NCI-H460 (cell line): ENCODE data around the gene PEX26. TPM values are rescaled to one million over a fixed set of nuclear protein-coding genes. Genes with fewer than 3 reads are reported as not detected.
A peak's percentile ranks its signal among the peaks of the same experiment; 100 is the strongest.
"Not testable (repeated sequence)": the region's sequence is repeated elsewhere in the genome, so short reads cannot be mapped to it uniquely, and the experiment has no call there.

Experiments used
- DNase-seq: peaks from one replicate; pipeline ENCODE4 v3.0.0-alpha.2; 2016; ENCODE audit warnings: low read depth; ENCODE audit errors: extremely low read depth
- polyA plus RNA-seq: library from polyadenylated mRNA; depleted of rRNA; stranded (reverse); fragments of >200 nt; gene quantifications from 2 replicates; pipeline ENCODE4 v1.2.3, GENCODE V29; 2014; cell fraction: nucleus; rRNA removed
- total RNA-seq: library from RNA; depleted of rRNA; stranded (reverse); fragments of >200 nt; shearing (Covaris generic); gene quantifications from 2 replicates; pipeline ENCODE4 v1.2.3, GENCODE V29; 2014; rRNA removed

The PEX26 gene
- total RNA-seq = 14.7 and 17.8 TPM in 2 replicates
- 18.2 and 21.3 TPM in 2 replicates for polyA plus RNA-seq

GRCh38 chr22:18077639-18078328 is at the start of gene PEX26:
Gene PEX26, plus strand, starts transcription at chr22:18077990. Its CDS starts 387 bp downstream, at chr22:18078377.
- peak; percentile 85 for DNase-seq

GRCh38 chr22:18028817-18029527 is 48.8 kb upstream of the PEX26 start:
- no peak for DNase-seq

- no peak for DNase-seq
Observed at GRCh38 chr22:18029686-18030267, 48.0 kb upstream of the PEX26 start.

- DNase-seq = no peak
Observed at GRCh38 chr22:18031695-18032454, 45.9 kb upstream of the PEX26 start.

- no peak for DNase-seq
Observed at GRCh38 chr22:18032455-18033101, 45.2 kb upstream of the PEX26 start.

GRCh38 chr22:18033204-18033998 is 44.4 kb upstream of the PEX26 start:
- no peak for DNase-seq

GRCh38 chr22:18034076-18034475 is 43.7 kb upstream of the PEX26 start:
- DNase-seq = no peak

GRCh38 chr22:18035751-18036150 is 42.0 kb upstream of the PEX26 start:
- DNase-seq = peak; percentile 33

- DNase-seq = not testable (repeated sequence)
Observed at GRCh38 chr22:18040898-18041297, 36.9 kb upstream of the PEX26 start.

- DNase-seq = no peak
Observed at GRCh38 chr22:18042685-18043084, 35.1 kb upstream of the PEX26 start.

- no peak for DNase-seq
Observed at GRCh38 chr22:18044548-18045271, 33.1 kb upstream of the PEX26 start.

- DNase-seq = no peak
Observed at GRCh38 chr22:18045794-18046193, 32.0 kb upstream of the PEX26 start.

- DNase-seq = no peak
Observed at GRCh38 chr22:18048041-18048440, 29.7 kb upstream of the PEX26 start.

- no peak for DNase-seq
Observed at GRCh38 chr22:18048441-18048898, 29.3 kb upstream of the PEX26 start.

GRCh38 chr22:18050065-18050464 is 27.7 kb upstream of the PEX26 start:
- no peak for DNase-seq

- DNase-seq = not testable (repeated sequence)
Observed at GRCh38 chr22:18051113-18051512, 26.7 kb upstream of the PEX26 start.

GRCh38 chr22:18053216-18053946 is 24.4 kb upstream of the PEX26 start:
- not testable (repeated sequence) for DNase-seq

GRCh38 chr22:18055619-18056160 is 22.1 kb upstream of the PEX26 start:
- no peak for DNase-seq
